Measurements from ENCODE around the gene SRC.

SRC gene

DNA sequence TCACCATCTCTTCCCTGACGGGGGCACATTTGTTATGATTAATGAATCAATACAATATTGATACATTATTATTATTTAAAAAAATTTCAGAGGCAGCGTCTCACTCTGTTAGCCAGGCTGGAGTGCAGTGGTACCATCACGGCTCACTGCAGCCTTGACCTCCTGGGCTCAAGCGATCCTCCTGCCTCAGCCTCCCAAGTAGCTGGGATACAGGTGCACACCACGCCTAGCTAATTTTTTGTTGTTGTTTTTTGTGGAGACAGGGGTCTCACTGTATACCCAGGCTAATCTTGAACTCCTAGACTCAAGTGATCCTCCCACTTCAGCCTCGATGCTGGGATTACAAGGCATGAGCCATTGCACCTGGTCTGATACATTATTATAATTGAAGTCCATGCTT lies 4.9 kb upstream of the SRC start:
- no peak for DNase-seq (ENCODE audit: low read depth)
- H3K4me3 ChIP-seq (ENCODE audit: low read depth, low read length), result no peak overlapping the region
- TF ChIP-seq, protein P1, sequence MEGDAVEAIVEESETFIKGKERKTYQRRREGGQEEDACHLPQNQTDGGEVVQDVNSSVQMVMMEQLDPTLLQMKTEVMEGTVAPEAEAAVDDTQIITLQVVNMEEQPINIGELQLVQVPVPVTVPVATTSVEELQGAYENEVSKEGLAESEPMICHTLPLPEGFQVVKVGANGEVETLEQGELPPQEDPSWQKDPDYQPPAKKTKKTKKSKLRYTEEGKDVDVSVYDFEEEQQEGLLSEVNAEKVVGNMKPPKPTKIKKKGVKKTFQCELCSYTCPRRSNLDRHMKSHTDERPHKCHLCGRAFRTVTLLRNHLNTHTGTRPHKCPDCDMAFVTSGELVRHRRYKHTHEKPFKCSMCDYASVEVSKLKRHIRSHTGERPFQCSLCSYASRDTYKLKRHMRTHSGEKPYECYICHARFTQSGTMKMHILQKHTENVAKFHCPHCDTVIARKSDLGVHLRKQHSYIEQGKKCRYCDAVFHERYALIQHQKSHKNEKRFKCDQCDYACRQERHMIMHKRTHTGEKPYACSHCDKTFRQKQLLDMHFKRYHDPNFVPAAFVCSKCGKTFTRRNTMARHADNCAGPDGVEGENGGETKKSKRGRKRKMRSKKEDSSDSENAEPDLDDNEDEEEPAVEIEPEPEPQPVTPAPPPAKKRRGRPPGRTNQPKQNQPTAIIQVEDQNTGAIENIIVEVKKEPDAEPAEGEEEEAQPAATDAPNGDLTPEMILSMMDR (IDR thresholded peaks at IDR 0.05; ENCODE audit: control insufficient read depth, extremely low read depth, insufficient read depth), result no peak

DNA sequence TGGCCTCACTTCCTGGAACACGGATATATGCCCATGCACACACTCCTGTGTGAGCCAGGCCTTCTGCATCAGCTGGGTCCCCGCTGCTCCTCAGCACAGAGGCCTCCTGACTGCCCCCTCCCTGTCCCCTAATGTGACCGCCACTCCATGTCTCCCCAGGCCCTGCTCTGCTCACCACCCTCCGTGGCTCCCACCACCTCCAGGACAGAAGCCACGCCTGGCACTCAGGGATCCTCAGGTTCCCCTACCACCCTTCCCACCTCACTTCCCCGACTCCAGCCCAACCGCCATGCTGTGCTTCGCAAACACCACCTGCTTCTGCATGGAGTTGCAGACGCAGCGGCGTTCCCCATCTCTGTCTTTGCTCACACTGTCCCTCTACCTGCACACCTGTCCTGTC lies 4.3 kb upstream of the SRC start:
- DNase-seq (ENCODE audit: low read depth), result no peak
- TF ChIP-seq, protein P1 (IDR thresholded peaks at IDR 0.05; ENCODE audit: control insufficient read depth, extremely low read depth, insufficient read depth), result no peak

DNA sequence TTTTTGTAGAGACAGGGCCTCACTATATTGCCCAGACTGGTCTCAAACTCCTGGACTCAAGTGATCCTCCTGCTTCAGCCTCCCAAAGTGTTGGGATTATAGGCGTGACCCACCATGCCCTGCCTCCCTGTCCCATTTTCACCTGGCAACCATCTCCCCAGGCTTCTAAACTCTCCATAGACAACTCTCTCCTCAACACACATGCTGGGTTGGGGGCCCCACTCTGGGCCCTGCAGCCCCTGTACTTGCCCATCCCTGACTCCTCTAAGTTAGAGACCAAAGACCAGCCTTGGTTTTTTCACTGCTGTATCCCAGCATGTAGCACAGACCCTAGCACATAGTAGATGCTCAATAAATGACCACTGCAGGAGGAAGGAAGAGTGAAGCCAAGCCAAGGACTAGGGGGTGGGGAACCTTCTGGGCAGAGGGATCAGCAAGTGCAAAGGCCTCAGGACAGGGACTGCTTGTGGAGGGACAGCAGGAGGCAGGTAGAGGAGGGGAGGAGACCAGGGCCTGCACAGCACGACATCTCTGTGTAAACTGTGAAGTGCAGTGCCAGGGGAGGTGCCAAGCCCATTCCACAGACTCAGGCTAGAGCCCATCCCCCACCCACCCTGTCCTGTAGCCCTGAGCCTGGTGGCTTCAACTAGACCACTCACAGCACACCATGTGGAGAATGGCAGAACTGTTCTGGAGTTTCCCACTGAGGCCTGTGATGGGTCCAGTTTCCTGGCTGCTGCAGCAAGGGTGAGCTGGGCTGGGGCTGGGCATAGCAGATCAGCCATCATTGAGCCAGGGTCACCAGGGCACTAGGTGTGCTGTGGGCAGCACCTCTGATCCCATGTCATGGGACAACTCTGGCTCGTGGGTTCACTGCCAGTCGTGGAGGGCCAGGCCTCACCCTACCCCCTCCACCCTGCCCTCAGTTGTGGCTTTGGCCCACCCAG lies 3.4 kb upstream of the SRC start:
- H3K4me3 ChIP-seq (ENCODE audit: low read depth, low read length), result no peak overlapping the region
- DNase-seq (ENCODE audit: low read depth), result no peak
- TF ChIP-seq, protein P1 (IDR thresholded peaks at IDR 0.05; ENCODE audit: control insufficient read depth, extremely low read depth, insufficient read depth), result no peak

More for the DNA sequence above, 4.3 kb upstream of the SRC start:
- no peak overlapping the region for H3K4me3 ChIP-seq (ENCODE audit: low read depth, low read length)

DNA sequence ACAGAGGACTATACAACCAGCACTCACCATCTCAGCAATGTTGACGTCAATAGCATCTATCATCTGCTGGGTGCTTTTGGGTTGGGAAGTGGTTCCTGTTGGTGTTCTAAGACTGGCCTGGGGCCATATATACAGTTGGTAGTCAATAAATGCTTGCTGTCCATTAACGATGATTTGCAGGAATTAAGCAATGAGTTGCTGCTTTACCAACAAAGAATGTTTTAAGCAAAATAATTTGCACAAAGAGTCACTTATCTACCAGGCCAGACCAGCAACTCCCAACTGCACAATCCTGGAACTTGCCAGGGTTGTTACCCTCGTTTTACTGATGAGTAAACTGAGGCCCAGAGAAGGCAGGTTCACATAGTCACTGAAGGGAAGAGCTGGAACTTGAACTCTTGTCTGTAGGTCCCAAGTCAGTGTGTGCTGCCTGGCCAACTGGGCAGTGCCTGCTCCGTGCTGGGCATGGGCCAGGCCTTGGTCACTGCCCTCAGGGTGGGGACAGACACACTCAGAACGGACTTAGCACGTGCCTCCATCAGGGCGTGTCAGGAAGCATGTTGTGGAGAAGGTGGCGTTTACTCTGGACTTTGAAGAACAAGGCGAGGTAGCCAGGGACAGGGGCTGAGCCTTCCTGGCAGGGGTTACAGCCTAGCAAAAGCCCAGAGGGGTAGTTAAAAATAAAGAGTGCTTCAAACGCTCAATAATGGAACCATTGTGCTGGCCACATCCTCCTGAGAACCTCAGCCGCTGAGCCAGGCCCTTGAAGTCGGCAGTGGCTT lies 2.5 kb upstream of the SRC start:
- no peak for DNase-seq (ENCODE audit: low read depth)
- TF ChIP-seq, protein P1 (IDR thresholded peaks at IDR 0.05; ENCODE audit: control insufficient read depth, extremely low read depth, insufficient read depth), result no peak
- no peak overlapping the region for H3K4me3 ChIP-seq (ENCODE audit: low read depth, low read length)

DNA sequence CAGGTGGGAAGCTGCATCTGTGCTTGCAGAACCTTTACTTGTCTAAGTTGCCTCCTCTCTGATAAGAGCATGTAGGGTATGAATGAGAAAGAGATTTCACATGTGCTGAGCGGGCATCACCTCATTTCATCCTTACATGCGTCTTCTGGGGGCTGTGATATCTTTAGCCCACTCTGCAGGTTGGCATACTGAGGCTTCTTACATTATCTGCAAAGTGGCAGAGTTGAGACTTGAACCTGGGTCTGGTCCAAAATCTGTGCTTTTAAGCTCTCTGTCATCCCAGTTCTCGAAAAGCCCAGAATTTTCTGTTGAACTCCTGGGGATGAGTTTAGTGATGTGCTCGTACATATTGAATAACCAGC lies 2.0 kb upstream of the SRC start:
- no peak for DNase-seq (ENCODE audit: low read depth)
- no peak overlapping the region for H3K4me3 ChIP-seq (ENCODE audit: low read depth, low read length)

DNA sequence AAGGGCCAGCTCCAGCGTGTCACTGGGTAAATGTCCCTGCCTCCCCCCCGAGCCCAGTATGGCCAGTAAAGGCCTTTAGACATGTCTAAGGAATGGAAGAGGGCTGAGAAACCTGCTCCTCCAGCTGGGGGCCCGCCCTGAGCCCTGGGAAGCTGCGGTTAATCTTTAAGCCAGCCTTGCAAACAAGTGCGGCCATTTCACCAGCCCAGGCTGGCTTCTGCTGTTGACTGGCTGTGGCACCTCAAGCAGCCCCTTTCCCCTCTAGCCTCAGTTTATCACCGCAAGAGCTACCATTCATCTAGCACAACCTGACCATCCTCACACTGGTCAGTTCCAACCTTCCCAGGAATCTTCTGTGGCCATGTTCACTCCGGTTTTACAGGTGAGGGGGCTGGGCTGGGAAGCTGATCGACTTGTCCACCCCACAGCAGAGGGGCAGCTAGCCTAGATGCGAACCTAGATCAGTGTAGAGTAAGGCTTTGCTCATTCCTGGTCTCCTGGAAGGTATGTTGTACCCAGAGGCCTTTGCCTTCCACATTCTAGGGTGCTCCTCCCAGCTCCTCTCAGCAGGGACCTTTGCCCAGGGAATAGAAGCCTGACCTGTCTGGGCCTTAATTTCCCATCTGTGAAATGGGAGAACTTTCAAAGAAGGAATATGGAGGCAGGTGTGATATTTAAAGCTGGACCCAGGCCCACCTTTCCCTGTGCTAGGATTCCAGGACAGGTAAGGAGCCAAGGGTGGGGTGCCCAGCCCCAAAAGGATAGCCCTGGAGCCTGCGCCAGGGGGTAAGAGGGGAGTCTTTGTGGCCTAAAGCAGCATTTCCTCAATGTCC lies 1.2 kb upstream of the SRC start:
- DNase-seq (ENCODE audit: low read depth), result no peak
- H3K4me3 ChIP-seq (ENCODE audit: low read depth, low read length), result peak overlapping the region; percentile 63
- TF ChIP-seq, protein P1 (IDR thresholded peaks at IDR 0.05; ENCODE audit: control insufficient read depth, extremely low read depth, insufficient read depth), result no peak

More for the DNA sequence above, 2.0 kb upstream of the SRC start:
- TF ChIP-seq, protein P1 (IDR thresholded peaks at IDR 0.05; ENCODE audit: control insufficient read depth, extremely low read depth, insufficient read depth), result no peak
